ENCODE data around the gene TSPO. TPM values are rescaled to one million over a fixed set of nuclear protein-coding genes. Genes with fewer than 3 reads are reported as not detected.

TSPO gene
- polyA plus RNA-seq, 3 donors: 491 to 2,663 (median 2,230) TPM

DNA sequence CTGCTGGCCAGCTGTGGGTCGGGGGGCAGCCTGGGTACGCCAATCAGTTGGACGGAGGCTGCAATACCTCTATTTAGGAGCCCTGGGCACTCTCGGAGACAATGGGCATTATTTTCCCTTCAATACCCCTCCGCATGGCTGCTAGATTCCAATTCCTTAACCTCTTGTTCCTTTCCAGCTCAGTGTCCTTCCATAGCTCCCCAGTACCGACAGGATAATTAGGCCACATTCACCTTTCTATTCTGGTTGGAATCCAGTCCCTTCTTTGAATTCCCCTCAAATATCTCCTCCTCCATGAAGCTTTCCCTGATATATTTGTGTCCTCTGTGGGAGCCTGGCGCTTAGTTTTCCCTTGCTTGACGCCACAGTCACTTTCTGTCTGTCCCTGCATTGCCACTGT is 45.1 kb upstream of the TSPO start:
- H3K4me1 Mint-ChIP-seq: peaks cover 4% of the 10 kb centered on the region
- Histone ChIP-seq H3K27me3 (ENCODE audit: control insufficient read depth in 2 of 2, insufficient read depth in 2 of 2, low read length in 2 of 2) (peaks cover 3 to 19% of the 10 kb centered on the region in 2 donors), H3K4me2 (replicated peaks; ENCODE audit: extremely low read depth, low read length, poor library complexity, severe bottlenecking) (no peak overlapping the region), H3K4me3 (replicated peaks in 1 of 3; ENCODE audit: low read depth in 2 of 3, low read length in 3 of 3) (no peak overlapping the region), H3K79me2 (ENCODE audit: insufficient read depth, low read length) (no peaks in the 10 kb centered on the region), H3K4me1 (ENCODE audit: control insufficient read depth in 1 of 2, insufficient read depth in 2 of 2, low read length in 2 of 2) (peaks cover 8 to 12% of the 10 kb centered on the region in 2 donors), H3K9ac (ENCODE audit: insufficient read depth, low read length, poor library complexity, severe bottlenecking) (no peak overlapping the region), H2AFZ (ENCODE audit: insufficient read depth, low read depth, low read length, poor library complexity, severe bottlenecking) (no peak overlapping the region), H3K27ac (ENCODE audit: low read depth in 1 of 2, low read length in 2 of 2) (no peak overlapping the region), H3K9me3 (replicated peaks in 1 of 2; ENCODE audit: control insufficient read depth in 1 of 2, insufficient read depth in 1 of 2, low read length in 2 of 2) (no peaks in the 10 kb centered on the region), H3K36me3 (replicated peaks in 1 of 2; ENCODE audit: control insufficient read depth in 1 of 2, insufficient read depth in 2 of 2, low read length in 2 of 2) (no peaks in the 10 kb centered on the region), H4K20me1 (ENCODE audit: insufficient read depth, low read length) (no peaks in the 10 kb centered on the region)
- 100% methylated on average over 6 of the region's 8 CpGs for WGBS (ENCODE audit: insufficient coverage)
- H3K36me3 Mint-ChIP-seq: no peaks in the 10 kb centered on the region
- no peak overlapping the region for H3K4me3 Mint-ChIP-seq
- peaks cover 20 to 28% (median 21%) of the 10 kb centered on the region in 3 donors for H3K27me3 Mint-ChIP-seq (ENCODE audit: low read depth in 3 of 3)
- no peak overlapping the region for H3K27ac Mint-ChIP-seq
- intact Hi-C loops (cut with micrococcal nuclease): no loop called here
- H3K9me3 Mint-ChIP-seq: peaks cover 0 to 3% (median 0%) of the 10 kb centered on the region in 7 donors
- TF ChIP-seq, protein P1, sequence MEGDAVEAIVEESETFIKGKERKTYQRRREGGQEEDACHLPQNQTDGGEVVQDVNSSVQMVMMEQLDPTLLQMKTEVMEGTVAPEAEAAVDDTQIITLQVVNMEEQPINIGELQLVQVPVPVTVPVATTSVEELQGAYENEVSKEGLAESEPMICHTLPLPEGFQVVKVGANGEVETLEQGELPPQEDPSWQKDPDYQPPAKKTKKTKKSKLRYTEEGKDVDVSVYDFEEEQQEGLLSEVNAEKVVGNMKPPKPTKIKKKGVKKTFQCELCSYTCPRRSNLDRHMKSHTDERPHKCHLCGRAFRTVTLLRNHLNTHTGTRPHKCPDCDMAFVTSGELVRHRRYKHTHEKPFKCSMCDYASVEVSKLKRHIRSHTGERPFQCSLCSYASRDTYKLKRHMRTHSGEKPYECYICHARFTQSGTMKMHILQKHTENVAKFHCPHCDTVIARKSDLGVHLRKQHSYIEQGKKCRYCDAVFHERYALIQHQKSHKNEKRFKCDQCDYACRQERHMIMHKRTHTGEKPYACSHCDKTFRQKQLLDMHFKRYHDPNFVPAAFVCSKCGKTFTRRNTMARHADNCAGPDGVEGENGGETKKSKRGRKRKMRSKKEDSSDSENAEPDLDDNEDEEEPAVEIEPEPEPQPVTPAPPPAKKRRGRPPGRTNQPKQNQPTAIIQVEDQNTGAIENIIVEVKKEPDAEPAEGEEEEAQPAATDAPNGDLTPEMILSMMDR (IDR thresholded peaks at IDR 0.05): no peak
- DNase-seq: no peak

DNA sequence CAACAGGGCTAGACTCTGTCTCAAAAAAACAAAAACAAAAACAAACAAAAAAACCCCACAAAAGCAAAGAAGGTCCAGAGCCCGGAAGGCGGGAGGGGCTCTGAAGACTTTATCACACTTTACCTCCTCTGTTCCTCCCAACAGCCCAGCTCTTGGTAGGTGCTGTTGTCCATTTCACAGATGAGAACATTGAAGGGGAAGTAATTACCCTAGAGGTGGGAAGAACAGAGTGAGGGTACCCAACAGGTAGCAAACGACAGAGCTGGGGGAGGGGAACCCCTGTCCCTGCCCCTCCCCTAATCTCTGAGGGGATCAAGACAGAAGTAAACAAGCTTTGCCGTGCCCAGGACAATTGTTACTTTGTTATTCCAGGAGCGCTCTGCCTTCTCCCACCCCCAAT is 41.8 kb upstream of the TSPO start:
- Histone ChIP-seq H3K4me3 (replicated peaks in 1 of 3; ENCODE audit: low read depth in 2 of 3, low read length in 3 of 3) (no peak overlapping the region), H3K4me1 (ENCODE audit: control insufficient read depth in 1 of 2, insufficient read depth in 2 of 2, low read length in 2 of 2) (peaks cover 24 to 27% of the 10 kb centered on the region in 2 donors), H3K9me3 (replicated peaks in 1 of 2; ENCODE audit: control insufficient read depth in 1 of 2, insufficient read depth in 1 of 2, low read length in 2 of 2) (no peaks in the 10 kb centered on the region), H4K20me1 (ENCODE audit: insufficient read depth, low read length) (no peaks in the 10 kb centered on the region), H3K9ac (ENCODE audit: insufficient read depth, low read length, poor library complexity, severe bottlenecking) (no peak overlapping the region), H3K36me3 (replicated peaks in 1 of 2; ENCODE audit: control insufficient read depth in 1 of 2, insufficient read depth in 2 of 2, low read length in 2 of 2) (no peaks in the 10 kb centered on the region), H3K27ac (ENCODE audit: low read depth in 1 of 2, low read length in 2 of 2) (no peak overlapping the region), H3K27me3 (ENCODE audit: control insufficient read depth in 2 of 2, insufficient read depth in 2 of 2, low read length in 2 of 2) (peaks cover 8 to 39% of the 10 kb centered on the region in 2 donors), H3K4me2 (replicated peaks; ENCODE audit: extremely low read depth, low read length, poor library complexity, severe bottlenecking) (no peak overlapping the region), H2AFZ (ENCODE audit: insufficient read depth, low read depth, low read length, poor library complexity, severe bottlenecking) (no peak overlapping the region), H3K79me2 (ENCODE audit: insufficient read depth, low read length) (no peaks in the 10 kb centered on the region)
- H3K27me3 Mint-ChIP-seq (ENCODE audit: low read depth in 3 of 3): peaks cover 42 to 56% (median 43%) of the 10 kb centered on the region in 3 donors
- H3K27ac Mint-ChIP-seq: no peak overlapping the region
- no peak for DNase-seq
- peaks cover 0 to 9% (median 0%) of the 10 kb centered on the region in 7 donors for H3K9me3 Mint-ChIP-seq
- intact Hi-C loops (cut with micrococcal nuclease): no loop called here
- H3K4me3 Mint-ChIP-seq: peak overlapping the region; percentile 9 to 51
- WGBS (ENCODE audit: insufficient coverage): 83% methylated on average over 2 of the region's 5 CpGs
- TF ChIP-seq, protein P1 (IDR thresholded peaks at IDR 0.05): no peak
- peaks cover 0 to 2% of the 10 kb centered on the region in 2 donors for H3K36me3 Mint-ChIP-seq
- peaks cover 20% of the 10 kb centered on the region for H3K4me1 Mint-ChIP-seq
